Cardiac fibroblast (primary cell): ENCODE measurements around the gene CSAG2.
"Not testable (repeated sequence)": the region's sequence is repeated elsewhere in the genome, so short reads cannot be mapped to it uniquely, and the experiment has no call there.

Experiments used
- DNase-seq, 2 donors: peaks; one replicate each; pipeline versions ENCODE4 v3.0.0 to v3.0.0-alpha.2; 2010; ENCODE audit warnings: low read depth in 2 of 2
- H3K4me3 ChIP-seq, 2 donors: replicated peaks in 1 of 2; 1 replicate in 1 of 2; 2 replicates in 1 of 2; pipeline ENCODE4 v1.5.1; 2011; ENCODE audit warnings: low read depth in 2 of 2, low read length in 2 of 2, mild to moderate bottlenecking in 2 of 2, moderate library complexity in 1 of 2
- CTCF ChIP-seq: IDR thresholded peaks from one replicate; pipeline ENCODE4 v1.5.1; 2011; ENCODE audit warnings: low read depth, mild to moderate bottlenecking, low read length, inconsistent platforms

The CSAG2 gene

GRCh38 chrX:152725409-152725808 lies 16.3 kb upstream of the CSAG2 start:
- TF ChIP-seq CTCF: no peak
- no peak for DNase-seq
- no peak overlapping the region for H3K4me3 ChIP-seq

GRCh38 chrX:152713815-152714787 lies 5.0 kb upstream of the CSAG2 start, which contains the start of gene MAGEA2B:
MAGEA2B (plus strand) TSS chrX:152714628; CDS start chrX:152717107, 2,479 bp downstream.
- not testable (repeated sequence) for H3K4me3 ChIP-seq, DNase-seq

- DNase-seq, H3K4me3 ChIP-seq: not testable (repeated sequence)
Measured at GRCh38 chrX:152713195-152713594, 4.1 kb upstream of the CSAG2 start.

- DNase-seq, H3K4me3 ChIP-seq: not testable (repeated sequence)
Measured at GRCh38 chrX:152706500-152706899, 2.6 kb downstream of the CSAG2 start.

- DNase-seq, H3K4me3 ChIP-seq: not testable (repeated sequence)
Measured at GRCh38 chrX:152700390-152700789, 8.7 kb downstream of the CSAG2 start.

- DNase-seq, H3K4me3 ChIP-seq: not testable (repeated sequence)
Measured at GRCh38 chrX:152697952-152698931, 10.8 kb downstream of the CSAG2 start, which contains the start of gene MAGEA3. MAGEA3 (plus strand) TSS chrX:152698794; CDS start chrX:152700833, 2,039 bp downstream.

- not testable (repeated sequence) for H3K4me3 ChIP-seq, DNase-seq
Measured at GRCh38 chrX:152681012-152681411, 28.1 kb downstream of the CSAG2 start.

GRCh38 chrX:152674652-152675051 lies 34.4 kb downstream of the CSAG2 start:
- DNase-seq, H3K4me3 ChIP-seq: not testable (repeated sequence)

GRCh38 chrX:152674135-152674534 lies 34.9 kb downstream of the CSAG2 start:
- no peak overlapping the region for H3K4me3 ChIP-seq
- no peak for TF ChIP-seq CTCF
- no peak for DNase-seq

GRCh38 chrX:152663086-152663485 lies 46.0 kb downstream of the CSAG2 start:
- DNase-seq: no peak
- no peak for TF ChIP-seq CTCF

More at GRCh38 chrX:152663086-152663485, 46.0 kb downstream of the CSAG2 start:
- H3K4me3 ChIP-seq: no peak overlapping the region
